ENCODE measurements around the gene MNT.
A peak's percentile ranks its signal among the peaks of the same experiment; 100 is the strongest.

The MNT gene

DNA sequence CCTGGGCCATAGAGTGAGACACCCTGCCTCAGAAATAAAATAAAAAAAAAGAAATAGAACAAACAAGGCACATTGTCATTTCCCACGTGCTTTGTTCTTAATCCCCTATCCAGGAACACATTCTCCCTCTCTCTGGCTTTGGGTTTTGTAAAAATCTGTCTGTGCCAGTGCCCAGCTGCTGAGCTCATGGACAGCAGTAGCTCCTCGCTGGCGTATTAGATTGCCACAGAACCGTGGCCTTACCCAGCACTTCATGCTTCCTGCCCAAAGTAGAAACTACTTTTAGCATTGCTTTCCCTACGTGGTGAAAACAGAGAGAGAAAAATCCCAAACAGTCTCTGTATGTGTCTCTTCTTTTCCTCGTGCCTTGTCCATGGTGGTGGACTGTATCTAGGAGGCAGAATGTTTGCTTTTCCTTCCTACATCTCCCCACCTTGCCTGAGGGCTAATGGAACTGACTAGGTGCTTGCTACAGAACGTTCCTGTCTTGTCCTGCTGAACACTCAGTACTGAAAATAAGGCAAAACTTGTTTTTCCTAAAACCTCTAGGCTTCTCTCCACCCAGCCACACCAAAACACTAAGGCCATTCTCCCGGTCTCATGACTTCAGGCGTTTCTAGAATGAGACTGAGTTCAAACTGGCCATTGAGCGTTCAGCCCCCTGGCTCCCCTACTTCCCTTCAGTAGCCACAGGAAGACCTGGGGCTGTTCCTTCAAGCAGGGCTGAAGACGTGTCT lies 26.1 kb downstream of the MNT start:
- peak overlapping the region; percentile 44; the same call in 1 of the 2 replicates for H3K27ac ChIP-seq
- TF ChIP-seq, protein P1, sequence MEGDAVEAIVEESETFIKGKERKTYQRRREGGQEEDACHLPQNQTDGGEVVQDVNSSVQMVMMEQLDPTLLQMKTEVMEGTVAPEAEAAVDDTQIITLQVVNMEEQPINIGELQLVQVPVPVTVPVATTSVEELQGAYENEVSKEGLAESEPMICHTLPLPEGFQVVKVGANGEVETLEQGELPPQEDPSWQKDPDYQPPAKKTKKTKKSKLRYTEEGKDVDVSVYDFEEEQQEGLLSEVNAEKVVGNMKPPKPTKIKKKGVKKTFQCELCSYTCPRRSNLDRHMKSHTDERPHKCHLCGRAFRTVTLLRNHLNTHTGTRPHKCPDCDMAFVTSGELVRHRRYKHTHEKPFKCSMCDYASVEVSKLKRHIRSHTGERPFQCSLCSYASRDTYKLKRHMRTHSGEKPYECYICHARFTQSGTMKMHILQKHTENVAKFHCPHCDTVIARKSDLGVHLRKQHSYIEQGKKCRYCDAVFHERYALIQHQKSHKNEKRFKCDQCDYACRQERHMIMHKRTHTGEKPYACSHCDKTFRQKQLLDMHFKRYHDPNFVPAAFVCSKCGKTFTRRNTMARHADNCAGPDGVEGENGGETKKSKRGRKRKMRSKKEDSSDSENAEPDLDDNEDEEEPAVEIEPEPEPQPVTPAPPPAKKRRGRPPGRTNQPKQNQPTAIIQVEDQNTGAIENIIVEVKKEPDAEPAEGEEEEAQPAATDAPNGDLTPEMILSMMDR (conservative IDR thresholded peaks at IDR 0.05): no peak

GRCh38 chr17:2373179-2373578 lies 27.7 kb downstream of the MNT start:
- TF ChIP-seq, protein P1 (conservative IDR thresholded peaks at IDR 0.05): no peak
- H3K27ac ChIP-seq: no peak overlapping the region

DNA sequence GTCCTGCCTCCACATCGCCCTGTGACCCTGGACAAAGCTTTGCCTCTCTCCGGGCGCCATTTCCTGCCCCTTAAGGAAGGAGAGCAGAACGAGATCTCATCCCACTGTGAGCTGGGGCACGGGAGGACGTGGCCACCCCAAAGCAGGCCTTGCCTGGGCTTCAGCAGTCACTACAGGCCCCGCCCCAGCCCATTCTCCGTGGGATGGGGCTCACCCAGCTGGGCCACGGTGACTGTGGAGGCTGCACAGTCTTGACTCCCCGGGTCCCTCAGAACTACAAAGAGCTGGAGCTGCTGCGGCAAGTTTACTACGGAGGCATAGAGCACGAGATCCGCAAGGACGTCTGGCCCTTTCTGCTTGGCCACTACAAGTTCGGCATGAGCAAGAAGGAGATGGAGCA lies 28.2 kb downstream of the MNT start:
- TF ChIP-seq, protein P1 (conservative IDR thresholded peaks at IDR 0.05): no peak
- H3K27ac ChIP-seq: no peak overlapping the region

DNA sequence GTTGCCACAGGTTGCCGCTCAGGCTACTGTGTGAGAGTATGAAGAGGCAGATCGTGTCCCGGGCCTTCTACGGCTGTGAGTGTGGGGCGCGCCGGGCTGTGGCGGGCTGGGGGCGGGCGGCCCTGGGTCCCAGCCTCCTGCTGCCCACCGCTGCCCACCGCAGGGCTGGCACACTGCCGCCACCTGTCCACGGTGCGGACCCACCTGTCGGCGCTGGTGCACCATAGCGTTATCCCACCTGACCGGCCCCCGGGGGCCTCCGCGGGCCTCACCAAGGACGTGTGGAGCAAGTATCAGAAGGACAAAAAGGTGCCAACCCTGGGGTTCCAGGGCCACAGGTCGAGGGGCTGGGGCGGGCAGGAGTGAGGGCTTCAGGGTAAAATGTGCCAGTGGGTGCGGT lies 28.7 kb downstream of the MNT start:
- TF ChIP-seq, protein P1 (conservative IDR thresholded peaks at IDR 0.05): no peak
- H3K27ac ChIP-seq: no peak overlapping the region

DNA sequence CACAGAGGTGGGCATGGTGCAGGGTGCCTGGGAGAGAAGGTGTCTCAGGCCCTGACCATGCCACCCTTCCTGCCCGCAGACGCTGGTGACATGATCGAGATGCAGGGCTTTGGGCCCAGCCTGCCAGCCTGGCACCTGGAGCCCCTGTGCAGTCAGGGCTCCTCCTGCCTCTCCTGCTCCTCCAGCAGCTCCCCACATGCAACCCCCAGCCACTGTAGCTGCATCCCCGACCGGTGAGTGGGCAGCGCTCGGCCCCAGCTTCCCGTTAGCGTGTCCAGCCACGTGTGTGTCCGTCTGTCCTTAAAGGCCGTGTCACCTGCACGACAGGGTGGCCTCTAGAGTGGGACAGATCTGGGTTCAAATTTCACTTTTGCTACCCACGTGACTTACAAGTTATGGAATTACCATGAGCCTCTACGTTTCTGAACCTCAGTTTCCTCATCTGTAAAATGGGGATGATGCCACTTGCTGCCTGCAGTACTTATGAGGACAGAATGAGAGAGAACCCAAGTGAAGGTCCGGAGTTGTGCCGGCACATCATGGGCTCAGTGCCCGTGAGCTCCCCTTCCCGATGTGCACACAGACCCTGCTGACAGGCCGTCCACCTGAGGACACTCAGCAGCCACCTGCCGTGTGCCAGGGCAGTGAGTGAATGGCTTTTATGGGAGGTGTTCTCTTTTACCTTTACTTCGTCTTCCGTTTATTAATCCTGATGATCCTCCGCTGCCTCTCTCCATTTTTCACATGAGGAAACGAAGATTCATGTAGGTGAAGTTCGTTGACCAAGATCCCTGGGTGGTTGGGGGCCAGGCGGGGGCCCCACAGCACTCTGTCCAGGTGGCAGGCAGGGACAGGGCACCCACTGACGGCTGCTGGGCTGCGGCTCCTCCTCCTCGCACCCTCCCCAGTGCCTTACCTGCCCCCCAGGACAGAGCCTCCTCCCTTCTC lies 29.4 kb downstream of the MNT start:
- no peak overlapping the region for H3K27ac ChIP-seq
- TF ChIP-seq, protein P1 (conservative IDR thresholded peaks at IDR 0.05): no peak

DNA sequence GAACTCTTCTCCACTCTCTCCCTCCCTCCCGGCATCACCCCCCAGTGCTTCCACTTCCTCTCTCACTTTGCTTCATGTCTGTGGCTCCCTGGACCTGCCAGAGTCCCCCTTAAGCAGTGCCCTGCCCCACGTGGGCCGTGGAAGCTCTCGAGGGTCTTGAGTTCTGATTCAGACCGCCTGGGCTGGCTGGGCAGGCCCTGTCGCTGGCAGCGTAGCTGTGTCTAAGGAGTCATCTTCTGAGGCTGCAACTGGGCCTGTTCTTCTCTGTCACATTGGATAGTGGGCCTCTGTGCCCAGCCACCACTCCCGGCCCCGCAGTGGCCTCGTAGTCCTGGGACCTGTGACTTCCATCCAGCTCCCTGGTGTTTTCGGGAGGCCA lies 30.7 kb downstream of the MNT start:
- TF ChIP-seq, protein P1 (conservative IDR thresholded peaks at IDR 0.05): no peak

DNA sequence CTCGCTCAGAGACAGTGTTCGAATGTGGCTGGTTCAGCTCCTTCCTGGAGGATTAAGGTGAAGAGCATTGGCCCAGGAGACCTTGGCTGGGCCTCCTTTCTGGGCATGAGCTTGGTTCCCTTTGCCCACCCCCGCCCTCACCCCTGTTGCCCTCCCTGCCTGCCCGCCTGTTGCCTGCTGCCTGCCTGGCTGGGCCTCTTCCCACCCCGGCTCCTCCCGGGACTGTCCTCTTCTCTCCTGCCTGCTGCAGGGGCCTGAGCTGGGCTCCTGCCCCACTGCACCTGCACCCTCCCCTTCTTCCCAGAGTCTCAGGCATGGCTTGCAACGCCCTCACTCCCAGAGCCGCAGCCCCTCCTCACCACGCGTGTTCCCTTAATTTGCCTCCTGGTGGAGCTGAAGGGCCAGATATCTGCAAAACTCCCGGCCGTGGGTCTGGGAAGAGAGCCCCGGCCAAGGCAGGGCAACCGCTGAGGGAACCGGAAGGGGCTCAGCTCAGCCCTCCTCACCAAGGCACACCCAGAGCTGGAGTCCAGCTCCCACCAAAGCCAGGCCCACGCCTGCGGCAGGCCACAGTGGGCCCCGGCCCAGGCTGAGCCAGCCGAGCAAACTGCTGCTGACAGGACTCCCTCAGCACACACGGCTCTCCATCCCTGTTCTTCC lies 31.2 kb downstream of the MNT start:
- H3K27ac ChIP-seq: no peak overlapping the region
- TF ChIP-seq, protein P1 (conservative IDR thresholded peaks at IDR 0.05): no peak

More for the DNA sequence above, 30.7 kb downstream of the MNT start:
- H3K27ac ChIP-seq: no peak overlapping the region

Data from VCaP (cell line).